22Rv1 (cell line): ENCODE results near the gene OPRPN.

Experiments
- CTCF ChIP-seq: fragments of 450-650 bp; IDR thresholded peaks from 2 replicates; pipeline ENCODE4 v1.5.1; 2017; ENCODE audit warnings: mild to moderate bottlenecking
- ZFX ChIP-seq: fragments of 450-650 bp; IDR thresholded peaks from 2 replicates; pipeline ENCODE4 v1.6.1; 2017; ENCODE audit warnings: antibody characterized with exemption, borderline replicate concordance

- TF ChIP-seq CTCF (no peak), ZFX (no peak)
Observed at GRCh38 chr4:70442474-70442873, 44.7 kb downstream of the OPRPN start.
